Stomach (tissue), 9 donors: ENCODE results near the gene WDR5. TPM values are rescaled to one million over a fixed set of nuclear protein-coding genes. Genes with fewer than 3 reads are reported as not detected.

Experiments
- DNase-seq, 2 donors: peaks; one replicate each; pipeline versions ENCODE4 v3.0.0 to v3.0.0-alpha.2; 2013 to 2019
- H3K27ac ChIP-seq, 5 donors: fragments of 200-600 bp in 4 of 5; sonication (generic) in 4 of 5; one replicate each; pipeline ENCODE4 v1.5.1; 2013 to 2019; ENCODE audit warnings: mild to moderate bottlenecking in 1 of 5, moderate library complexity in 1 of 5
- H3K27me3 ChIP-seq, 3 donors: fragments of 200-600 bp; sonication (generic); one replicate each; pipeline ENCODE4 v1.5.1; 2017 to 2019; ENCODE audit warnings: mixed run types in 1 of 3
- H3K36me3 ChIP-seq, 4 donors: fragments of 200-600 bp; sonication (generic); 1 replicate in 3 of 4; 2 replicates in 1 of 4; pipeline ENCODE4 v1.5.1; 2016 to 2019
- H3K4me1 ChIP-seq, 4 donors: fragments of 200-600 bp; sonication (generic); one replicate each; pipeline ENCODE4 v1.5.1; 2016 to 2019
- H3K4me3 ChIP-seq, 4 donors: fragments of 200-600 bp; sonication (generic) in 3 of 4; one replicate each; pipeline ENCODE4 v1.5.1; 2016 to 2019; ENCODE audit warnings: mild to moderate bottlenecking in 1 of 4
- H3K9me3 ChIP-seq, 4 donors: fragments of 200-600 bp; sonication (generic); one replicate each; pipeline ENCODE4 v1.5.1; 2016 to 2019
- CTCF ChIP-seq, 7 experiments: fragments of 450-650 bp in 4 of 7; fragments of 200-600 bp in 3 of 7; sonication (generic) in 3 of 7; IDR thresholded peaks; one replicate each; pipeline ENCODE4 v1.5.1; 2016 to 2019; ENCODE audit warnings: antibody characterized with exemption in 7 of 7, control low read depth in 2 of 7, mild to moderate bottlenecking in 1 of 7
- EP300 ChIP-seq: sonication (generic); formaldehyde crosslinking; IDR thresholded peaks from one replicate; pipeline ENCODE4 v1.6.1; 2017; ENCODE audit warnings: antibody characterized with exemption
- POLR2A ChIP-seq, 4 donors: fragments of 450-650 bp; IDR thresholded peaks; one replicate each; pipeline ENCODE4 v1.6.1; 2016; ENCODE audit warnings: antibody characterized with exemption in 4 of 4, control low read depth in 2 of 4, mild to moderate bottlenecking in 1 of 4, moderate library complexity in 1 of 4
- POLR2AphosphoS5 ChIP-seq, 3 donors: sonication (generic); formaldehyde crosslinking; IDR thresholded peaks; one replicate each; pipeline ENCODE4 v1.6.1; 2016; ENCODE audit warnings: antibody characterized with exemption in 3 of 3
- WGBS, 5 donors: extraction: QIAGEN DNeasy Blood & Tissue Kit in 3 of 5; methylation state at CpG; one replicate each; pipeline versions ENCODE4 v1.1.5 to v1.1.7; 2013 to 2018; 5-methylcytosine and 5-hydroxymethylcytosine counted together
- intact Hi-C: fragments of 100-400 bp; cut with DNase I; formaldehyde crosslinking; loops from one replicate; pipeline ENCODE4 v1.15.1; 2023; ENCODE audit warnings: low total_unique reads
- polyA plus RNA-seq, 3 donors: library from polyadenylated mRNA; stranded (reverse); fragments of 200-250 nt; gene quantifications; one replicate each; pipeline ENCODE4 v1.2.3, GENCODE V29; 2013
- total RNA-seq, 5 donors: library from RNA; depleted of rRNA; stranded (reverse); fragments of >200 nt; gene quantifications; one replicate each; pipeline versions ENCODE4 v1.1.0 to v1.2.3, GENCODE V29; 2014 to 2016
- donor health status: healthy with polysubstance abuse.
- donor health status: Bipolar disorder and iron deficiency.
- donor health status: healthy.

Gene WDR5
- total and polyA plus RNA-seq, 8 donors: 2.3 to 22.3 (median 14.1) TPM

- H3K27ac ChIP-seq: peak overlapping the region in 3 of 5 donors; percentile 71 to 98 (median 92)
- WGBS, 5 donors: 22 to 47% (median 30%) methylated on average over 3 to 7 of the region's 7 CpGs
- peaks cover 40 to 56% (median 51%) of the 10 kb centered on the region in 4 donors for H3K4me1 ChIP-seq
- peaks cover 22 to 24% (median 24%) of the 10 kb centered on the region in 4 donors for H3K36me3 ChIP-seq
- no peaks in the 10 kb centered on the region for H3K9me3 ChIP-seq
- DNase-seq: no peak
- no peaks in the 10 kb centered on the region for H3K27me3 ChIP-seq
- intact Hi-C loops: no loop called here
- no peak for TF ChIP-seq POLR2AphosphoS5 (IDR thresholded peaks at IDR 0.05)
- H3K4me3 ChIP-seq: peak overlapping the region; percentile 85 to 99 (median 96)
Observed at GRCh38 chr9:134136996-134137299, 1.1 kb downstream of the WDR5 start.

- Histone ChIP-seq H3K27me3 (no peaks in the 10 kb centered on the region), H3K4me3 (peak overlapping the region in 1 of 4 donors; percentile 99), H3K4me1 (peaks cover 40 to 54% (median 48%) of the 10 kb centered on the region in 4 donors), H3K36me3 (peaks cover 36 to 38% (median 37%) of the 10 kb centered on the region in 4 donors), H3K9me3 (no peaks in the 10 kb centered on the region), H3K27ac (peak overlapping the region in 2 of 5 donors; percentile 9 to 24)
- DNase-seq: peak in 1 of 2 donors; percentile 38
- WGBS, 5 donors: 40 to 71% (median 48%) methylated on average over 9 to 10 of the region's 10 CpGs
- intact Hi-C loops: no loop called here
- no peak for TF ChIP-seq POLR2AphosphoS5 (IDR thresholded peaks at IDR 0.05)
- no peak for TF ChIP-seq EP300
- no peak for TF ChIP-seq POLR2A (IDR thresholded peaks at IDR 0.05)
- no peak for TF ChIP-seq CTCF (IDR thresholded peaks at IDR 0.05)
Observed at GRCh38 chr9:134138292-134138691, 2.4 kb downstream of the WDR5 start.

- Histone ChIP-seq H3K9me3 (no peaks in the 10 kb centered on the region), H3K27me3 (no peaks in the 10 kb centered on the region), H3K27ac (peak overlapping the region in 1 of 5 donors; percentile 25), H3K4me1 (peaks cover 37 to 50% (median 45%) of the 10 kb centered on the region in 4 donors), H3K36me3 (peaks cover 44 to 46% (median 45%) of the 10 kb centered on the region in 4 donors), H3K4me3 (no peak overlapping the region)
- intact Hi-C loops: no loop called here
- peak in 1 of 2 donors; percentile 55 for DNase-seq
- no peak for TF ChIP-seq CTCF (IDR thresholded peaks at IDR 0.05)
- no peak for TF ChIP-seq EP300
- no peak for TF ChIP-seq POLR2A (IDR thresholded peaks at IDR 0.05)
- TF ChIP-seq POLR2AphosphoS5 (IDR thresholded peaks at IDR 0.05): no peak
- WGBS, 5 donors: 48 to 72% (median 58%) methylated on average over 11 of the region's 11 CpGs
Observed at GRCh38 chr9:134139081-134139480, 3.2 kb downstream of the WDR5 start.

GRCh38 chr9:134141906-134142305 is 6.0 kb downstream of the WDR5 start:
- TF ChIP-seq CTCF (IDR thresholded peaks at IDR 0.05): no peak
- TF ChIP-seq POLR2AphosphoS5 (IDR thresholded peaks at IDR 0.05): no peak
- TF ChIP-seq POLR2A (IDR thresholded peaks at IDR 0.05): no peak
- TF ChIP-seq EP300: no peak
- H3K9me3 ChIP-seq: no peaks in the 10 kb centered on the region
- intact Hi-C loops: no loop called here
- H3K4me3 ChIP-seq: no peak overlapping the region
- H3K27me3 ChIP-seq: no peaks in the 10 kb centered on the region
- no peak for DNase-seq
- peaks cover 23 to 32% (median 27%) of the 10 kb centered on the region in 4 donors for H3K4me1 ChIP-seq
- H3K36me3 ChIP-seq: peaks cover 56 to 74% (median 73%) of the 10 kb centered on the region in 4 donors
- 86 to 97% (median 93%) methylated on average over 13 of the region's 13 CpGs for WGBS, 5 donors
- H3K27ac ChIP-seq: no peak overlapping the region

GRCh38 chr9:134144801-134145200 is 8.9 kb downstream of the WDR5 start:
- H3K9me3 ChIP-seq: no peaks in the 10 kb centered on the region
- TF ChIP-seq POLR2AphosphoS5 (IDR thresholded peaks at IDR 0.05): no peak
- no peak for TF ChIP-seq CTCF (IDR thresholded peaks at IDR 0.05)
- TF ChIP-seq POLR2A (IDR thresholded peaks at IDR 0.05): no peak
- no peak for TF ChIP-seq EP300
- H3K36me3 ChIP-seq: peaks cover 81 to 100% (median 100%) of the 10 kb centered on the region in 4 donors
- intact Hi-C loops: no loop called here
- H3K4me3 ChIP-seq: no peak overlapping the region
- no peak overlapping the region for H3K27ac ChIP-seq
- H3K27me3 ChIP-seq: no peaks in the 10 kb centered on the region
- DNase-seq: no peak
- 83 to 95% (median 91%) methylated on average over 4 of the region's 4 CpGs for WGBS, 5 donors
- H3K4me1 ChIP-seq: peaks cover 0 to 4% (median under 1%) of the 10 kb centered on the region in 4 donors
